HepG2 (cell line): ENCODE results near the gene OR52H1. TPM values are rescaled to one million over a fixed set of nuclear protein-coding genes. Genes with fewer than 3 reads are reported as not detected.

ENCODE experiments used
- ATAC-seq: fragments of 200-7000 bp; cut with Tn5 transposase; 3 replicates; pipeline ENCODE4 v1.9.1; 2020; ENCODE audit warnings: mild to moderate bottlenecking, moderate library complexity
- BruUV-seq: library from RNA; stranded (reverse); fragments of 400-500 nt; replicated peaks from 2 replicates; lab custom pipeline; 2021; lab: Mats Ljungman, UMichigan
- CTCF ChIA-PET: fragments of 300-600 bp; formaldehyde crosslinking; extraction: SDS; loops from one replicate; lab custom pipeline; 2021; ENCODE audit warnings: low total read pairs, inconsistent platforms, low intra/inter-chr PET ratio; lab: Yijun Ruan, JAX
- POLR2A ChIA-PET: fragments of 350-600 bp; sonication (Branson Sonifier 250); formaldehyde crosslinking; loops from one replicate; lab custom pipeline; 2020; ENCODE audit warnings: antibody characterized with exemption, inconsistent platforms; lab: Yijun Ruan, JAX
- DNase-seq: peaks from one replicate; pipeline ENCODE4 v3.0.0-alpha.2; 2015; ENCODE audit warnings: low spot score
- FAIRE-seq: peaks from 3 replicates; lab custom pipeline; 2011; peaks lifted over from hg19 to GRCh38; lab: Jason Lieb, UNC
- H2AFZ ChIP-seq: one replicate; pipeline ENCODE4 v1.6.1; 2011; ENCODE audit warnings: low read length, inconsistent platforms
- H3K27ac ChIP-seq: fragments of 300-600 bp; 3 replicates; pipeline ENCODE4 v1.8.0; 2011; ENCODE audit warnings: mixed run types, mild to moderate bottlenecking, mixed read lengths, low read length, inconsistent platforms; ENCODE audit not compliant: insufficient read depth; ENCODE audit errors: extremely low read length
- H3K27me3 ChIP-seq, 2 experiments: fragments of 200-600 bp in 1 of 2; 2 replicates in 1 of 2; 3 replicates in 1 of 2; pipeline versions ENCODE4 v1.6.0 to v1.8.0; 2011; ENCODE audit warnings: low read length in 2 of 2, mild to moderate bottlenecking in 2 of 2, moderate library complexity in 2 of 2, inconsistent platforms in 1 of 2; ENCODE audit not compliant: insufficient read depth in 2 of 2, control insufficient read depth in 1 of 2
- H3K36me3 ChIP-seq, 2 experiments: fragments of 200-600 bp in 1 of 2; replicated peaks in 1 of 2; 2 replicates in 1 of 2; 3 replicates in 1 of 2; pipeline versions ENCODE4 v1.5.1 to v1.8.0; 2011; ENCODE audit warnings: low read length in 2 of 2, inconsistent platforms in 1 of 2; ENCODE audit not compliant: insufficient read depth in 2 of 2, control insufficient read depth in 1 of 2
- H3K4me1 ChIP-seq: 2 replicates; pipeline ENCODE4 v1.5.1; 2012; ENCODE audit warnings: low read length, inconsistent platforms; ENCODE audit not compliant: insufficient read depth
- H3K4me2 ChIP-seq: 2 replicates; pipeline ENCODE4 v1.6.0; 2011; ENCODE audit warnings: low read depth, low read length, inconsistent platforms
- H3K4me3 ChIP-seq, 3 experiments: fragments of 200-600 bp in 1 of 3; sonication (generic), shearing (Covaris generic) in 1 of 3; replicated peaks in 1 of 3; 2 replicates each; pipeline ENCODE4 v1.5.1; 2011 to 2016; ENCODE audit warnings: low read length in 3 of 3, inconsistent platforms in 2 of 3, low read depth in 2 of 3, mild to moderate bottlenecking in 2 of 3, control low read depth in 1 of 3, mixed read lengths in 1 of 3; ENCODE audit not compliant: insufficient read depth in 1 of 3
- H3K79me2 ChIP-seq: one replicate; pipeline ENCODE4 v1.6.1; 2011; ENCODE audit warnings: low read length, inconsistent platforms; ENCODE audit not compliant: insufficient read depth
- H3K9ac ChIP-seq: 2 replicates; pipeline ENCODE4 v1.6.0; 2011; ENCODE audit warnings: mild to moderate bottlenecking, low read depth, low read length, inconsistent platforms; ENCODE audit not compliant: insufficient read depth
- H3K9me3 ChIP-seq: 2 replicates; pipeline ENCODE4 v1.5.1; 2012; ENCODE audit warnings: mild to moderate bottlenecking, low read length
- H4K20me1 ChIP-seq: 2 replicates; pipeline ENCODE4 v1.6.0; 2011; ENCODE audit warnings: inconsistent platforms, mild to moderate bottlenecking, low read length, moderate library complexity; ENCODE audit not compliant: insufficient read depth
- HMGA1 ChIP-seq: sonication (generic); formaldehyde crosslinking; conservative IDR thresholded peaks from 2 replicates; pipeline ENCODE4 v1.4.0; 2020; ENCODE audit warnings: missing genetic modification reagents
- HOXA5 ChIP-seq: sonication (generic); formaldehyde crosslinking; IDR thresholded peaks from 2 replicates; pipeline ENCODE4 v1.4.0; 2020; ENCODE audit warnings: missing genetic modification reagents
- ZBTB10 ChIP-seq: sonication (generic); formaldehyde crosslinking; IDR thresholded peaks from 2 replicates; pipeline ENCODE4 v1.4.0; 2020; ENCODE audit warnings: missing genetic modification reagents, borderline replicate concordance
- ZNF253 ChIP-seq: sonication (generic); formaldehyde crosslinking; IDR thresholded peaks from 2 replicates; pipeline ENCODE4 v1.8.0; 2022; ENCODE audit warnings: mild to moderate bottlenecking, missing genetic modification reagents, borderline replicate concordance
- WGBS: methylation state at CpG from one replicate; pipeline ENCODE4 v1.1.6; 2017; ENCODE audit warnings: low lambda C conversion rate; 5-methylcytosine and 5-hydroxymethylcytosine counted together
- in situ Hi-C: cut with HindIII; loops from 2 replicates; pipeline ENCODE4 v1.10.0; 2017; ENCODE audit warnings: low pct_unique_long_range_greater_than_20kb; ENCODE audit not compliant: extremely low pct_ligation_motif_present
- intact Hi-C: fragments of 100-400 bp; cut with micrococcal nuclease; formaldehyde crosslinking; loops from one replicate; pipeline ENCODE4 v1.10.0; 2022; ENCODE audit not compliant: unreplicated experiment
- polyA plus RNA-seq, 8 experiments: library from polyadenylated mRNA; depleted of rRNA in 3 of 8; stranded (reverse) in 7 of 8; unstranded in 1 of 8; fragments of >200 nt; fragmentation: Illumina TruSeq in 4 of 8; extraction: Trizol in 4 of 8; gene quantifications; 2 replicates each; pipeline versions ENCODE4 v1.2.1 to v1.2.3, GENCODE V29; 2011 to 2016; ENCODE audit warnings: low read depth in 4 of 8, missing spikeins in 1 of 8, mixed read lengths in 1 of 8; ENCODE audit not compliant: insufficient read depth in 1 of 8
- total RNA-seq, 5 experiments: library from RNA; depleted of rRNA; stranded (reverse); fragments of >200 nt; fragmentation: Illumina TruSeq; extraction: Trizol; gene quantifications; 2 replicates each; pipeline ENCODE4 v1.2.3, GENCODE V29; 2016; ENCODE audit warnings: low read depth in 1 of 5
- TF ChIP-seq, protein P1 (sequence below): sonication (generic); formaldehyde crosslinking; IDR thresholded peaks from 2 replicates; pipeline ENCODE4 v1.5.0; 2020; ENCODE audit warnings: mild to moderate bottlenecking, missing genetic modification reagents, borderline replicate concordance
- TF ChIP-seq, protein P2 (sequence below): sonication (generic); formaldehyde crosslinking; IDR thresholded peaks from 2 replicates; pipeline ENCODE4 v1.8.1; 2023; ENCODE audit warnings: mild to moderate bottlenecking, moderate library complexity, missing genetic modification reagents
- TF ChIP-seq, protein P3 (sequence below): sonication (generic); formaldehyde crosslinking; IDR thresholded peaks from 2 replicates; pipeline ENCODE4 v1.4.0; 2020; ENCODE audit warnings: missing genetic modification reagents

OR52H1 gene
- total and polyA plus RNA-seq, 2 of the 13 experiments (the other 11 are each of a cell fraction or from before 2014, with no cell fraction given): not detected

DNA sequence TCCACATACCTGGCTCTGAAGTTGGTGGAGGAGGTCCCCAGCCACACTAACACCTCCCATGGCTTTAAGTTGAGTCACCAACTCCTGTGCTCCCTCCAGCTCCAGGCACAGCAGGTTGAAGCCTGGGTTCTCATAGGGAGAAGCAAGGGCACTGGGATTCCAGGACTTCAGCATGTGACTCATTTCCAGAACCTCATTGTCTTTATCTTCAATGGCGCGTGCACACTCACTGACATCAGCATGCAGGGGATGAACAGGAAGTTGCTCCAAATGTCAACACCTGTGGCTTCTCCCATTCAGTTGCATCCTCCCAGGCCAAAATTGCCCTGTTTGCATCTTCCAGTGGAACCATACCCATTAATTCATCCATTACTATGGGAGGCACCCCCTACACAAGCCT, 26.0 kb downstream of the OR52H1 start:
- H3K36me3 ChIP-seq: no peaks in the 10 kb centered on the region
- TF ChIP-seq, protein P1, sequence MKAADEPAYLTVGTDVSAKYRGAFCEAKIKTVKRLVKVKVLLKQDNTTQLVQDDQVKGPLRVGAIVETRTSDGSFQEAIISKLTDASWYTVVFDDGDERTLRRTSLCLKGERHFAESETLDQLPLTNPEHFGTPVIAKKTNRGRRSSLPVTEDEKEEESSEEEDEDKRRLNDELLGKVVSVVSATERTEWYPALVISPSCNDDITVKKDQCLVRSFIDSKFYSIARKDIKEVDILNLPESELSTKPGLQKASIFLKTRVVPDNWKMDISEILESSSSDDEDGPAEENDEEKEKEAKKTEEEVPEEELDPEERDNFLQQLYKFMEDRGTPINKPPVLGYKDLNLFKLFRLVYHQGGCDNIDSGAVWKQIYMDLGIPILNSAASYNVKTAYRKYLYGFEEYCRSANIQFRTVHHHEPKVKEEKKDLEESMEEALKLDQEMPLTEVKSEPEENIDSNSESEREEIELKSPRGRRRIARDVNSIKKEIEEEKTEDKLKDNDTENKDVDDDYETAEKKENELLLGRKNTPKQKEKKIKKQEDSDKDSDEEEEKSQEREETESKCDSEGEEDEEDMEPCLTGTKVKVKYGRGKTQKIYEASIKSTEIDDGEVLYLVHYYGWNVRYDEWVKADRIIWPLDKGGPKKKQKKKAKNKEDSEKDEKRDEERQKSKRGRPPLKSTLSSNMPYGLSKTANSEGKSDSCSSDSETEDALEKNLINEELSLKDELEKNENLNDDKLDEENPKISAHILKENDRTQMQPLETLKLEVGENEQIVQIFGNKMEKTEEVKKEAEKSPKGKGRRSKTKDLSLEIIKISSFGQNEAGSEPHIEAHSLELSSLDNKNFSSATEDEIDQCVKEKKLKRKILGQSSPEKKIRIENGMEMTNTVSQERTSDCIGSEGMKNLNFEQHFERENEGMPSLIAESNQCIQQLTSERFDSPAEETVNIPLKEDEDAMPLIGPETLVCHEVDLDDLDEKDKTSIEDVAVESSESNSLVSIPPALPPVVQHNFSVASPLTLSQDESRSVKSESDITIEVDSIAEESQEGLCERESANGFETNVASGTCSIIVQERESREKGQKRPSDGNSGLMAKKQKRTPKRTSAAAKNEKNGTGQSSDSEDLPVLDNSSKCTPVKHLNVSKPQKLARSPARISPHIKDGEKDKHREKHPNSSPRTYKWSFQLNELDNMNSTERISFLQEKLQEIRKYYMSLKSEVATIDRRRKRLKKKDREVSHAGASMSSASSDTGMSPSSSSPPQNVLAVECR (CRISPR knock-in tag): no peak
- TF ChIP-seq, protein P2, sequence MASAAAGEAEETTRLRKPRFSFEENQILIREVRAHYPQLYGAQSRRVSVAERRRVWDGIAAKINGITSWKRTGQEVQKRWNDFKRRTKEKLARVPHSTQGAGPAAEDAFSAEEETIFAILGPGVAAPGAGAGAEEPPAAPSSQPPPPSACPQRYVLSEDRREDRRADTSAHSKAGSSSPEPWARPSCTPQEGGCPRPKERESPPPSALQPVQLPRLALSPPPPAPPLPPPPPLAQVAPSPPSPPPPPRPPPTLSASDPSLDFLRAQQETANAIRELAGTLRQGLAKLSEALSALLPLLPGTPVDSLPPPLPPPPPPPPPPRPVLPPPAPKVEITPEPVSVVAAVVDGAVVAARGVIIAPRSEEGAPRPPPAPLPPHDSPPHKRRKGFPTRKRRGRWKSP (CRISPR knock-in tag): no peak
- TF ChIP-seq HOXA5 (CRISPR knock-in tag) (no peak), ZBTB10 (CRISPR knock-in tag) (no peak), ZNF253 (no peak), HMGA1 (CRISPR knock-in tag) (no peak)
- TF ChIP-seq, protein P3, sequence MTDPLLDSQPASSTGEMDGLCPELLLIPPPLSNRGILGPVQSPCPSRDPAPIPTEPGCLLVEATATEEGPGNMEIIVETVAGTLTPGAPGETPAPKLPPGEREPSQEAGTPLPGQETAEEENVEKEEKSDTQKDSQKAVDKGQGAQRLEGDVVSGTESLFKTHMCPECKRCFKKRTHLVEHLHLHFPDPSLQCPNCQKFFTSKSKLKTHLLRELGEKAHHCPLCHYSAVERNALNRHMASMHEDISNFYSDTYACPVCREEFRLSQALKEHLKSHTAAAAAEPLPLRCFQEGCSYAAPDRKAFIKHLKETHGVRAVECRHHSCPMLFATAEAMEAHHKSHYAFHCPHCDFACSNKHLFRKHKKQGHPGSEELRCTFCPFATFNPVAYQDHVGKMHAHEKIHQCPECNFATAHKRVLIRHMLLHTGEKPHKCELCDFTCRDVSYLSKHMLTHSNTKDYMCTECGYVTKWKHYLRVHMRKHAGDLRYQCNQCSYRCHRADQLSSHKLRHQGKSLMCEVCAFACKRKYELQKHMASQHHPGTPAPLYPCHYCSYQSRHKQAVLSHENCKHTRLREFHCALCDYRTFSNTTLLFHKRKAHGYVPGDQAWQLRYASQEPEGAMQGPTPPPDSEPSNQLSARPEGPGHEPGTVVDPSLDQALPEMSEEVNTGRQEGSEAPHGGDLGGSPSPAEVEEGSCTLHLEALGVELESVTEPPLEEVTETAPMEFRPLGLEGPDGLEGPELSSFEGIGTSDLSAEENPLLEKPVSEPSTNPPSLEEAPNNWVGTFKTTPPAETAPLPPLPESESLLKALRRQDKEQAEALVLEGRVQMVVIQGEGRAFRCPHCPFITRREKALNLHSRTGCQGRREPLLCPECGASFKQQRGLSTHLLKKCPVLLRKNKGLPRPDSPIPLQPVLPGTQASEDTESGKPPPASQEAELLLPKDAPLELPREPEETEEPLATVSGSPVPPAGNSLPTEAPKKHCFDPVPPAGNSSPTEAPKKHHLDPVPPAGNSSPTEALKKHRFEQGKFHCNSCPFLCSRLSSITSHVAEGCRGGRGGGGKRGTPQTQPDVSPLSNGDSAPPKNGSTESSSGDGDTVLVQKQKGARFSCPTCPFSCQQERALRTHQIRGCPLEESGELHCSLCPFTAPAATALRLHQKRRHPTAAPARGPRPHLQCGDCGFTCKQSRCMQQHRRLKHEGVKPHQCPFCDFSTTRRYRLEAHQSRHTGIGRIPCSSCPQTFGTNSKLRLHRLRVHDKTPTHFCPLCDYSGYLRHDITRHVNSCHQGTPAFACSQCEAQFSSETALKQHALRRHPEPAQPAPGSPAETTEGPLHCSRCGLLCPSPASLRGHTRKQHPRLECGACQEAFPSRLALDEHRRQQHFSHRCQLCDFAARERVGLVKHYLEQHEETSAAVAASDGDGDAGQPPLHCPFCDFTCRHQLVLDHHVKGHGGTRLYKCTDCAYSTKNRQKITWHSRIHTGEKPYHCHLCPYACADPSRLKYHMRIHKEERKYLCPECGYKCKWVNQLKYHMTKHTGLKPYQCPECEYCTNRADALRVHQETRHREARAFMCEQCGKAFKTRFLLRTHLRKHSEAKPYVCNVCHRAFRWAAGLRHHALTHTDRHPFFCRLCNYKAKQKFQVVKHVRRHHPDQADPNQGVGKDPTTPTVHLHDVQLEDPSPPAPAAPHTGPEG (CRISPR knock-in tag): no peak
- in situ Hi-C loops: no loop called here
- no peak overlapping the region for H3K4me3 ChIP-seq
- H3K27ac ChIP-seq: no peak overlapping the region
- ChIA-PET CTCF (no interaction called here), POLR2A (no interaction called here)
- no peaks in the 10 kb centered on the region for H3K4me1 ChIP-seq
- H3K79me2 ChIP-seq: no peaks in the 10 kb centered on the region
- FAIRE-seq: no peak
- no peak overlapping the region for H3K9ac ChIP-seq
- no peak overlapping the region for H3K4me2 ChIP-seq
- intact Hi-C loops: no loop called here
- H2AFZ ChIP-seq: no peak overlapping the region
- 100% methylated on average over 2 of the region's 2 CpGs for WGBS
- no peaks in the 10 kb centered on the region for H4K20me1 ChIP-seq
- no peaks in the 10 kb centered on the region for H3K9me3 ChIP-seq
- no TSS peak for BruUV-seq
- DNase-seq: no peak
- ATAC-seq: no peak
- H3K27me3 ChIP-seq: peaks cover 0 to 12% of the 10 kb centered on the region in 2 experiments; a peak in 3 of 5 replicates
